HepG2 (cell line): ENCODE data around the gene USP15. TPM values are rescaled to one million over a fixed set of nuclear protein-coding genes. Genes with fewer than 3 reads are reported as not detected.

Experiments
- BRCA1 ChIP-seq: sonication (generic); formaldehyde crosslinking; IDR thresholded peaks from 2 replicates; pipeline ENCODE4 v1.4.0; 2020; ENCODE audit warnings: missing genetic modification reagents
- FLYWCH1 ChIP-seq: sonication (generic); formaldehyde crosslinking; IDR thresholded peaks from 2 replicates; pipeline ENCODE4 v1.8.1; 2023; ENCODE audit warnings: mild to moderate bottlenecking, missing genetic modification reagents
- GATAD2A ChIP-seq: IDR thresholded peaks from 2 replicates; pipeline ENCODE4 v1.6.1; 2016
- GTF2F1 ChIP-seq: fragments of 150-350 bp; IDR thresholded peaks from 2 replicates; pipeline ENCODE4 v1.6.1; 2014; ENCODE audit warnings: low read length
- HDAC1 ChIP-seq: sonication (generic); formaldehyde crosslinking; IDR thresholded peaks from 2 replicates; pipeline ENCODE4 v1.5.1; 2020; ENCODE audit warnings: mild to moderate bottlenecking, missing genetic modification reagents
- KLF12 ChIP-seq: sonication (generic); formaldehyde crosslinking; IDR thresholded peaks from 2 replicates; pipeline ENCODE4 v1.4.0; 2020; ENCODE audit warnings: missing genetic modification reagents, borderline replicate concordance
- PHF5A ChIP-seq: IDR thresholded peaks from one replicate; pipeline ENCODE4 v1.6.1; 2018; ENCODE audit warnings: low read depth, missing genetic modification reagents; ENCODE audit not compliant: unreplicated experiment
- POGZ ChIP-seq: sonication (generic); formaldehyde crosslinking; IDR thresholded peaks from 2 replicates; pipeline ENCODE4 v1.4.0; 2020; ENCODE audit warnings: mild to moderate bottlenecking, missing genetic modification reagents
- PRPF4 ChIP-seq: fragments of 200-400 bp; formaldehyde crosslinking; IDR thresholded peaks from 2 replicates; pipeline ENCODE4 v1.6.1; 2016; ENCODE audit warnings: low read length, low read depth; ENCODE audit not compliant: poor library complexity, severe bottlenecking
- U2AF2 ChIP-seq: fragments of 200-400 bp; formaldehyde crosslinking; IDR thresholded peaks from 2 replicates; pipeline ENCODE4 v1.6.1; 2017; ENCODE audit warnings: low read depth, mild to moderate bottlenecking, low read length
- ZMYM4 ChIP-seq: sonication (generic); formaldehyde crosslinking; IDR thresholded peaks from 2 replicates; pipeline ENCODE4 v1.8.1; 2023; ENCODE audit warnings: mild to moderate bottlenecking, missing genetic modification reagents
- ZNF224 ChIP-seq: sonication (generic); formaldehyde crosslinking; IDR thresholded peaks from 2 replicates; pipeline ENCODE4 v1.5.0; 2020; ENCODE audit warnings: mild to moderate bottlenecking, missing genetic modification reagents
- ZNF24 ChIP-seq: fragments of 450-650 bp; IDR thresholded peaks from 2 replicates; pipeline ENCODE4 v1.6.1; 2017; ENCODE audit warnings: antibody characterized with exemption, mild to moderate bottlenecking
- ZNF317 ChIP-seq: sonication (generic); formaldehyde crosslinking; IDR thresholded peaks from 2 replicates; pipeline ENCODE4 v1.5.0; 2020; ENCODE audit warnings: mild to moderate bottlenecking, missing genetic modification reagents
- ZNF33B ChIP-seq: sonication (generic); formaldehyde crosslinking; IDR thresholded peaks from 2 replicates; pipeline ENCODE4 v1.5.1; 2020; ENCODE audit warnings: mild to moderate bottlenecking, missing genetic modification reagents
- ZNF354B ChIP-seq: sonication (generic); formaldehyde crosslinking; IDR thresholded peaks from 2 replicates; pipeline ENCODE4 v1.8.0; 2022; ENCODE audit warnings: mild to moderate bottlenecking, missing genetic modification reagents
- ZNF468 ChIP-seq: sonication (generic); formaldehyde crosslinking; IDR thresholded peaks from 2 replicates; pipeline ENCODE4 v1.8.0; 2022; ENCODE audit warnings: mild to moderate bottlenecking, moderate library complexity, missing genetic modification reagents
- ZNF607 ChIP-seq: sonication (generic); formaldehyde crosslinking; IDR thresholded peaks from 2 replicates; pipeline ENCODE4 v1.5.1; 2020; ENCODE audit warnings: missing genetic modification reagents, mild to moderate bottlenecking, borderline replicate concordance
- ZNF850 ChIP-seq: sonication (generic); formaldehyde crosslinking; conservative IDR thresholded peaks from 2 replicates; pipeline ENCODE4 v1.9.0; 2021; ENCODE audit warnings: mild to moderate bottlenecking, missing genetic modification reagents
- ZNF891 ChIP-seq: sonication (generic); formaldehyde crosslinking; IDR thresholded peaks from 2 replicates; pipeline ENCODE4 v1.5.0; 2020; ENCODE audit warnings: mild to moderate bottlenecking, missing genetic modification reagents
- polyA plus RNA-seq, 8 experiments: library from polyadenylated mRNA; depleted of rRNA in 3 of 8; stranded (reverse) in 7 of 8; unstranded in 1 of 8; fragments of >200 nt; fragmentation: Illumina TruSeq in 4 of 8; extraction: Trizol in 4 of 8; gene quantifications; 2 replicates each; pipeline versions ENCODE4 v1.2.1 to v1.2.3, GENCODE V29; 2011 to 2016; ENCODE audit warnings: low read depth in 4 of 8, missing spikeins in 1 of 8, mixed read lengths in 1 of 8; ENCODE audit not compliant: insufficient read depth in 1 of 8
- total RNA-seq, 5 experiments: library from RNA; depleted of rRNA; stranded (reverse); fragments of >200 nt; fragmentation: Illumina TruSeq; extraction: Trizol; gene quantifications; 2 replicates each; pipeline ENCODE4 v1.2.3, GENCODE V29; 2016; ENCODE audit warnings: low read depth in 1 of 5
- TF ChIP-seq, protein P1 (sequence below): sonication (generic); formaldehyde crosslinking; IDR thresholded peaks from 2 replicates; pipeline ENCODE4 v1.5.0; 2020; ENCODE audit warnings: mild to moderate bottlenecking, missing genetic modification reagents
- TF ChIP-seq, protein P2 (sequence below): sonication (generic); formaldehyde crosslinking; IDR thresholded peaks from 2 replicates; pipeline ENCODE4 v1.8.1; 2023; ENCODE audit warnings: missing genetic modification reagents, inconsistent platforms, borderline replicate concordance
- TF ChIP-seq, protein P3 (sequence below): sonication (generic); formaldehyde crosslinking; IDR thresholded peaks from 2 replicates; pipeline ENCODE4 v1.8.1; 2022; ENCODE audit warnings: low read depth, mild to moderate bottlenecking, missing genetic modification reagents
- TF ChIP-seq, protein P4 (sequence below): sonication (generic); formaldehyde crosslinking; IDR thresholded peaks from 2 replicates; pipeline ENCODE4 v1.8.1; 2023; ENCODE audit warnings: mild to moderate bottlenecking, moderate library complexity, missing genetic modification reagents

USP15 gene
- total and polyA plus RNA-seq, 2 of the 13 experiments (the other 11 are each of a cell fraction or from before 2014, with no cell fraction given) = 17.3 to 51.7 TPM

DNA sequence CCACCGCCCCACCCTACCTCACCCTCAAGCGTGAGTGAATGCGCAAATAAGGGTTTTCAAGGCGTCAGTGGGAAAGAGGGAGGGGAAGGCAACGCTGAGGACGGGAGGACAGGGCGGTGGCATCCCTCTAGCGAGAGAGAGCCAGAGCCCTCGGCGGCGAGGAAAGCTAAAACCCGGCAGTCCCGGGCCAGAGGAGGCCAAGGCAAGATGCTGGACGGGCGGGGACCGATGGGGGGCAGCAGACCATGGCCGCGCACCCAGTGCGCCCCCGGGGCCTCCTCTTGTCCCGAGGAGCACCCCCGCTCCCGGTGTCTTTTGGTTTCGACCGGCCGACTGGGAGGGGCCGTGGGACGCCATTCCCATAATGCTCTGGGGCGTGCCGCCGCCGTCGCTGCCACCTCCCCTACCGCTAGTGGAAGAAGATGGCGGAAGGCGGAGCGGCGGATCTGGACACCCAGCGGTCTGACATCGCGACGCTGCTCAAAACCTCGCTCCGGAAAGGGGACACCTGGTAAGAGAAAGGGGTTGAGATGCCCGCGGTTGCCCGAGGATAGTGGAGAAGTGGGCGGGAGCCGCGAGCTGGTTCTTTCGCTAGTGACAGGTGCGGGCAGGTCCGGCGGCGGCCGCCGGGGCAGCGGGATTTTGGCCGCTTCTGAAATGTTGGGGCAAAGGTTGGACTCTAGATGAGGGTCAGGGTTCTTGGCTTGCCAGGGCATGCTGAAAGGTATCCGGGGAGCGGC, at the start of gene USP15 (continued):
- TF ChIP-seq, protein P1, sequence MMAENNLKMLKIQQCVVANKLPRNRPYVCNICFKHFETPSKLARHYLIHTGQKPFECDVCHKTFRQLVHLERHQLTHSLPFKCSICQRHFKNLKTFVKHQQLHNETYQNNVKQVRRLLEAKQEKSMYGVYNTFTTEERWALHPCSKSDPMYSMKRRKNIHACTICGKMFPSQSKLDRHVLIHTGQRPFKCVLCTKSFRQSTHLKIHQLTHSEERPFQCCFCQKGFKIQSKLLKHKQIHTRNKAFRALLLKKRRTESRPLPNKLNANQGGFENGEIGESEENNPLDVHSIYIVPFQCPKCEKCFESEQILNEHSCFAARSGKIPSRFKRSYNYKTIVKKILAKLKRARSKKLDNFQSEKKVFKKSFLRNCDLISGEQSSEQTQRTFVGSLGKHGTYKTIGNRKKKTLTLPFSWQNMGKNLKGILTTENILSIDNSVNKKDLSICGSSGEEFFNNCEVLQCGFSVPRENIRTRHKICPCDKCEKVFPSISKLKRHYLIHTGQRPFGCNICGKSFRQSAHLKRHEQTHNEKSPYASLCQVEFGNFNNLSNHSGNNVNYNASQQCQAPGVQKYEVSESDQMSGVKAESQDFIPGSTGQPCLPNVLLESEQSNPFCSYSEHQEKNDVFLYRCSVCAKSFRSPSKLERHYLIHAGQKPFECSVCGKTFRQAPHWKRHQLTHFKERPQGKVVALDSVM (CRISPR knock-in tag) = peak; percentile 83
- TF ChIP-seq, protein P2, sequence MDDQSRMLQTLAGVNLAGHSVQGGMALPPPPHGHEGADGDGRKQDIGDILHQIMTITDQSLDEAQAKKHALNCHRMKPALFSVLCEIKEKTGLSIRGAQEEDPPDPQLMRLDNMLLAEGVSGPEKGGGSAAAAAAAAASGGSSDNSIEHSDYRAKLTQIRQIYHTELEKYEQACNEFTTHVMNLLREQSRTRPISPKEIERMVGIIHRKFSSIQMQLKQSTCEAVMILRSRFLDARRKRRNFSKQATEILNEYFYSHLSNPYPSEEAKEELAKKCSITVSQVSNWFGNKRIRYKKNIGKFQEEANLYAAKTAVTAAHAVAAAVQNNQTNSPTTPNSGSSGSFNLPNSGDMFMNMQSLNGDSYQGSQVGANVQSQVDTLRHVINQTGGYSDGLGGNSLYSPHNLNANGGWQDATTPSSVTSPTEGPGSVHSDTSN (CRISPR knock-in tag) = no peak
- TF ChIP-seq ZNF317 (CRISPR knock-in tag) (peak; percentile 62; the same call in 1 of the 2 replicates), PRPF4 (no peak), ZNF224 (CRISPR knock-in tag) (peak; percentile 0; the same call in 1 of the 2 replicates), ZNF33B (no peak), ZNF891 (peak; percentile 43), HDAC1 (CRISPR knock-in tag) (peak; percentile 83; the same call in 1 of the 2 replicates), ZNF468 (CRISPR knock-in tag) (0 out of 2 replicates have a peak, but pooled peaks have one; percentile 64), FLYWCH1 (CRISPR knock-in tag) (no peak), ZNF24 (0 out of 2 replicates have a peak, but pooled peaks have one; percentile 44), ZMYM4 (CRISPR knock-in tag) (peak; percentile 100), ZNF354B (CRISPR knock-in tag) (no peak), KLF12 (CRISPR knock-in tag) (peak; percentile 67; the same call in 1 of the 2 replicates), BRCA1 (CRISPR knock-in tag) (no peak), ZNF607 (CRISPR knock-in tag) (peak; percentile 53; the same call in 1 of the 2 replicates), GATAD2A (CRISPR knock-in tag) (peak; percentile 84), POGZ (CRISPR knock-in tag) (peak; percentile 100), U2AF2 (no peak), PHF5A (CRISPR knock-in tag) (peak; percentile 66), ZNF850 (CRISPR knock-in tag) (no peak), GTF2F1 (0 out of 2 replicates have a peak, but pooled peaks have one; percentile 51)
- TF ChIP-seq, protein P3, sequence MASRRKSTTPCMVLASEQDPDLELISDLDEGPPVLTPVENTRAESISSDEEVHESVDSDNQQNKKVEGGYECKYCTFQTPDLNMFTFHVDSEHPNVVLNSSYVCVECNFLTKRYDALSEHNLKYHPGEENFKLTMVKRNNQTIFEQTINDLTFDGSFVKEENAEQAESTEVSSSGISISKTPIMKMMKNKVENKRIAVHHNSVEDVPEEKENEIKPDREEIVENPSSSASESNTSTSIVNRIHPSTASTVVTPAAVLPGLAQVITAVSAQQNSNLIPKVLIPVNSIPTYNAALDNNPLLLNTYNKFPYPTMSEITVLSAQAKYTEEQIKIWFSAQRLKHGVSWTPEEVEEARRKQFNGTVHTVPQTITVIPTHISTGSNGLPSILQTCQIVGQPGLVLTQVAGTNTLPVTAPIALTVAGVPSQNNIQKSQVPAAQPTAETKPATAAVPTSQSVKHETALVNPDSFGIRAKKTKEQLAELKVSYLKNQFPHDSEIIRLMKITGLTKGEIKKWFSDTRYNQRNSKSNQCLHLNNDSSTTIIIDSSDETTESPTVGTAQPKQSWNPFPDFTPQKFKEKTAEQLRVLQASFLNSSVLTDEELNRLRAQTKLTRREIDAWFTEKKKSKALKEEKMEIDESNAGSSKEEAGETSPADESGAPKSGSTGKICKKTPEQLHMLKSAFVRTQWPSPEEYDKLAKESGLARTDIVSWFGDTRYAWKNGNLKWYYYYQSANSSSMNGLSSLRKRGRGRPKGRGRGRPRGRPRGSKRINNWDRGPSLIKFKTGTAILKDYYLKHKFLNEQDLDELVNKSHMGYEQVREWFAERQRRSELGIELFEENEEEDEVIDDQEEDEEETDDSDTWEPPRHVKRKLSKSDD = peak; percentile 87
- TF ChIP-seq, protein P4, sequence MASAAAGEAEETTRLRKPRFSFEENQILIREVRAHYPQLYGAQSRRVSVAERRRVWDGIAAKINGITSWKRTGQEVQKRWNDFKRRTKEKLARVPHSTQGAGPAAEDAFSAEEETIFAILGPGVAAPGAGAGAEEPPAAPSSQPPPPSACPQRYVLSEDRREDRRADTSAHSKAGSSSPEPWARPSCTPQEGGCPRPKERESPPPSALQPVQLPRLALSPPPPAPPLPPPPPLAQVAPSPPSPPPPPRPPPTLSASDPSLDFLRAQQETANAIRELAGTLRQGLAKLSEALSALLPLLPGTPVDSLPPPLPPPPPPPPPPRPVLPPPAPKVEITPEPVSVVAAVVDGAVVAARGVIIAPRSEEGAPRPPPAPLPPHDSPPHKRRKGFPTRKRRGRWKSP (CRISPR knock-in tag) = no peak
